Karpas-422 (cell line): ENCODE measurements around the gene CD164L2. TPM values are rescaled to one million over a fixed set of nuclear protein-coding genes. Genes with fewer than 3 reads are reported as not detected.

Experiments
- DNase-seq: peaks from one replicate; pipeline ENCODE4 v3.0.0-alpha.2; 2015
- H2AFZ ChIP-seq: fragments of 200-600 bp; sonication (generic); 2 replicates; pipeline ENCODE4 v1.6.1; 2014; ENCODE audit warnings: antibody characterized with exemption, low read length, mixed read lengths
- H3K27ac ChIP-seq: fragments of 200-600 bp; sonication (generic); 2 replicates; pipeline ENCODE4 v1.5.1; 2014; ENCODE audit warnings: mild to moderate bottlenecking, low read length, moderate library complexity
- H3K27me3 ChIP-seq: fragments of 200-600 bp; sonication (generic); 2 replicates; pipeline ENCODE4 v1.6.1; 2014; ENCODE audit warnings: low read length, mixed read lengths
- H3K36me3 ChIP-seq: fragments of 200-600 bp; sonication (generic); 2 replicates; pipeline ENCODE4 v1.6.1; 2014; ENCODE audit warnings: low read length, mixed read lengths; ENCODE audit not compliant: insufficient read depth
- H3K4me1 ChIP-seq: fragments of 200-600 bp; sonication (generic); 2 replicates; pipeline ENCODE4 v1.6.1; 2014; ENCODE audit warnings: mild to moderate bottlenecking, low read length, mixed read lengths
- H3K4me2 ChIP-seq: fragments of 200-600 bp; sonication (generic); 2 replicates; pipeline ENCODE4 v1.6.1; 2014; ENCODE audit warnings: low read length, low read depth, mild to moderate bottlenecking; ENCODE audit not compliant: poor library complexity, severe bottlenecking
- H3K4me3 ChIP-seq: fragments of 200-600 bp; sonication (generic); 2 replicates; pipeline ENCODE4 v1.5.1; 2014; ENCODE audit warnings: mild to moderate bottlenecking, antibody characterized with exemption, low read length, mixed read lengths
- H3K79me2 ChIP-seq: fragments of 200-600 bp; sonication (generic); 2 replicates; pipeline ENCODE4 v1.6.1; 2014; ENCODE audit warnings: mild to moderate bottlenecking, low read length, mixed read lengths
- H3K9ac ChIP-seq: fragments of 200-600 bp; sonication (generic); 2 replicates; pipeline ENCODE4 v1.6.0; 2014; ENCODE audit warnings: low read length
- H3K9me2 ChIP-seq: fragments of 200-600 bp; sonication (generic), shearing (Covaris generic); replicated peaks from 2 replicates; pipeline ENCODE4 v1.6.0; 2014; ENCODE audit warnings: mild to moderate bottlenecking, low read length, moderate library complexity; ENCODE audit not compliant: insufficient read depth
- H3K9me3 ChIP-seq: fragments of 300-700, 200-600 bp; sonication (generic); 2 replicates; pipeline ENCODE4 v1.6.1; 2014; ENCODE audit warnings: low read length, mixed read lengths
- H4K20me1 ChIP-seq: fragments of 200-600 bp; sonication (generic); 2 replicates; pipeline ENCODE4 v1.6.1; 2014; ENCODE audit warnings: mild to moderate bottlenecking, antibody characterized with exemption, low read length, low read depth; ENCODE audit not compliant: insufficient read depth
- total RNA-seq: library from RNA; depleted of rRNA; stranded (reverse); fragments of >200 nt; shearing (Covaris generic); gene quantifications from 2 replicates; pipeline ENCODE4 v1.2.3, GENCODE V29; 2014; ENCODE audit warnings: low replicate concordance

CD164L2 gene
- total RNA-seq, 1 experiment from 2014 or later, result 0.22 TPM

- Histone ChIP-seq H3K27me3 (no peaks in the 10 kb centered on the region), H4K20me1 (no peaks in the 10 kb centered on the region), H3K4me1 (peaks cover 19% of the 10 kb centered on the region), H2AFZ (no peak overlapping the region), H3K79me2 (no peaks in the 10 kb centered on the region), H3K9me3 (no peaks in the 10 kb centered on the region), H3K4me2 (no peak overlapping the region), H3K9ac (no peak overlapping the region), H3K36me3 (no peaks in the 10 kb centered on the region), H3K9me2 (no peaks in the 10 kb centered on the region), H3K4me3 (no peak overlapping the region), H3K27ac (no peak overlapping the region)
- no peak for DNase-seq
These were observed 22.7 kb downstream of the CD164L2 start for GRCh38 chr1:27360159-27361043.

GRCh38 chr1:27359822-27360158 is 23.3 kb downstream of the CD164L2 start:
- H4K20me1 ChIP-seq, result no peaks in the 10 kb centered on the region
- no peaks in the 10 kb centered on the region for H3K9me3 ChIP-seq
- H3K36me3 ChIP-seq, result no peaks in the 10 kb centered on the region
- H3K27ac ChIP-seq, result no peak overlapping the region
- H3K79me2 ChIP-seq, result no peaks in the 10 kb centered on the region
- H2AFZ ChIP-seq, result no peak overlapping the region
- H3K9ac ChIP-seq, result no peak overlapping the region
- no peak for DNase-seq
- no peak overlapping the region for H3K4me3 ChIP-seq
- H3K4me1 ChIP-seq, result peaks cover 14% of the 10 kb centered on the region
- H3K4me2 ChIP-seq, result no peak overlapping the region
- no peaks in the 10 kb centered on the region for H3K9me2 ChIP-seq
- H3K27me3 ChIP-seq, result no peaks in the 10 kb centered on the region

GRCh38 chr1:27358928-27359313 is 24.2 kb downstream of the CD164L2 start:
- Histone ChIP-seq H4K20me1 (no peaks in the 10 kb centered on the region), H3K9ac (no peak overlapping the region), H3K79me2 (no peaks in the 10 kb centered on the region), H2AFZ (no peak overlapping the region), H3K27me3 (no peaks in the 10 kb centered on the region), H3K4me1 (peaks cover 13% of the 10 kb centered on the region), H3K4me2 (no peak overlapping the region), H3K4me3 (no peak overlapping the region), H3K36me3 (no peaks in the 10 kb centered on the region), H3K9me3 (no peaks in the 10 kb centered on the region), H3K27ac (no peak overlapping the region), H3K9me2 (no peaks in the 10 kb centered on the region)
- DNase-seq, result no peak

GRCh38 chr1:27358038-27358927 is 24.9 kb downstream of the CD164L2 start:
- H3K4me2 ChIP-seq, result peak overlapping the region; percentile 64
- H3K9me3 ChIP-seq, result no peaks in the 10 kb centered on the region
- DNase-seq, result no peak
- no peaks in the 10 kb centered on the region for H3K27me3 ChIP-seq
- H3K27ac ChIP-seq, result no peak overlapping the region
- no peaks in the 10 kb centered on the region for H4K20me1 ChIP-seq
- H3K4me1 ChIP-seq, result peaks cover 13% of the 10 kb centered on the region
- H2AFZ ChIP-seq, result no peak overlapping the region
- no peaks in the 10 kb centered on the region for H3K79me2 ChIP-seq
- no peak overlapping the region for H3K4me3 ChIP-seq
- no peaks in the 10 kb centered on the region for H3K9me2 ChIP-seq
- H3K36me3 ChIP-seq, result no peaks in the 10 kb centered on the region
- no peak overlapping the region for H3K9ac ChIP-seq

- H3K36me3 ChIP-seq, result no peaks in the 10 kb centered on the region
- H3K9me3 ChIP-seq, result no peaks in the 10 kb centered on the region
- no peaks in the 10 kb centered on the region for H3K27me3 ChIP-seq
- H3K79me2 ChIP-seq, result no peaks in the 10 kb centered on the region
- H3K4me2 ChIP-seq, result peak overlapping the region; percentile 64
- no peaks in the 10 kb centered on the region for H4K20me1 ChIP-seq
- peak overlapping the region; percentile 22; the same call in 1 of the 2 replicates for H2AFZ ChIP-seq
- peaks cover 13% of the 10 kb centered on the region for H3K4me1 ChIP-seq
- no peaks in the 10 kb centered on the region for H3K9me2 ChIP-seq
- peak overlapping the region; percentile 65 for H3K9ac ChIP-seq
- peak; percentile 89 for DNase-seq
- H3K27ac ChIP-seq, result no peak overlapping the region
- peak overlapping the region; percentile 58 for H3K4me3 ChIP-seq
These were observed 25.7 kb downstream of the CD164L2 start for GRCh38 chr1:27357281-27358037.

- H3K9ac ChIP-seq, result peak overlapping the region; percentile 65
- H3K4me1 ChIP-seq, result peaks cover 13% of the 10 kb centered on the region
- no peaks in the 10 kb centered on the region for H4K20me1 ChIP-seq
- H3K79me2 ChIP-seq, result no peaks in the 10 kb centered on the region
- H2AFZ ChIP-seq, result peak overlapping the region; percentile 22; the same call in 1 of the 2 replicates
- H3K4me3 ChIP-seq, result peak overlapping the region; percentile 58
- H3K9me2 ChIP-seq, result no peaks in the 10 kb centered on the region
- no peak overlapping the region for H3K27ac ChIP-seq
- peak; percentile 78 for DNase-seq
- H3K9me3 ChIP-seq, result no peaks in the 10 kb centered on the region
- H3K4me2 ChIP-seq, result peak overlapping the region; percentile 64
- no peaks in the 10 kb centered on the region for H3K27me3 ChIP-seq
- no peaks in the 10 kb centered on the region for H3K36me3 ChIP-seq
These were observed 26.4 kb downstream of the CD164L2 start for GRCh38 chr1:27356619-27357280.

- H3K79me2 ChIP-seq, result no peaks in the 10 kb centered on the region
- 0 out of 2 replicates have a peak overlapping the region, but pooled peaks have one; percentile 22 for H2AFZ ChIP-seq
- no peaks in the 10 kb centered on the region for H4K20me1 ChIP-seq
- H3K27me3 ChIP-seq, result no peaks in the 10 kb centered on the region
- no peaks in the 10 kb centered on the region for H3K36me3 ChIP-seq
- no peak overlapping the region for H3K27ac ChIP-seq
- DNase-seq, result no peak
- peak overlapping the region; percentile 58; the same call in 1 of the 2 replicates for H3K4me3 ChIP-seq
- H3K9me3 ChIP-seq, result no peaks in the 10 kb centered on the region
- H3K4me2 ChIP-seq, result peak overlapping the region; percentile 64
- peak overlapping the region; percentile 65 for H3K9ac ChIP-seq
- H3K9me2 ChIP-seq, result no peaks in the 10 kb centered on the region
- H3K4me1 ChIP-seq, result peaks cover 13% of the 10 kb centered on the region
These were observed 26.9 kb downstream of the CD164L2 start for GRCh38 chr1:27356277-27356618.
